ENCODE data around the gene PF4V1.

DNA sequence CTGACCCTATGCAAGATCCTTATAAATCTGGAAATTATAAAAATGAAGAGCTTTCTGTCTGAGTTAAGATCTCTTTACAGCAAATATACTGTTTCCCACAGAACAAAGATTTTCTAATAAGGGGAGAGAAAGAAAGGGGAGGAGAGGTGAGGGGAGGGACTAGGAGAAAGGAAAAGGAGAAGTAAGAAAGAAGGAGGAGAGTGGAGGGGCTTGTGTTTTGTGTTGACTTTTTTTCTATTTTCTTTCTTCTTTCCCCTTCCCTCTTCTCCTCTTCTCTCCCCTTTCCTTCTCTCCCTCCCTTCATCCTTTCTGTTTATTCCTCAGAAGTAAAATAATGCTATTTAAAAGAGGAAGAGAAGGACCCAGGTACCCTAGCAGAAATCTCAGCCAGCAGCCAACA lies 10.4 kb upstream of the PF4V1 start:
- TF ChIP-seq, protein P1, sequence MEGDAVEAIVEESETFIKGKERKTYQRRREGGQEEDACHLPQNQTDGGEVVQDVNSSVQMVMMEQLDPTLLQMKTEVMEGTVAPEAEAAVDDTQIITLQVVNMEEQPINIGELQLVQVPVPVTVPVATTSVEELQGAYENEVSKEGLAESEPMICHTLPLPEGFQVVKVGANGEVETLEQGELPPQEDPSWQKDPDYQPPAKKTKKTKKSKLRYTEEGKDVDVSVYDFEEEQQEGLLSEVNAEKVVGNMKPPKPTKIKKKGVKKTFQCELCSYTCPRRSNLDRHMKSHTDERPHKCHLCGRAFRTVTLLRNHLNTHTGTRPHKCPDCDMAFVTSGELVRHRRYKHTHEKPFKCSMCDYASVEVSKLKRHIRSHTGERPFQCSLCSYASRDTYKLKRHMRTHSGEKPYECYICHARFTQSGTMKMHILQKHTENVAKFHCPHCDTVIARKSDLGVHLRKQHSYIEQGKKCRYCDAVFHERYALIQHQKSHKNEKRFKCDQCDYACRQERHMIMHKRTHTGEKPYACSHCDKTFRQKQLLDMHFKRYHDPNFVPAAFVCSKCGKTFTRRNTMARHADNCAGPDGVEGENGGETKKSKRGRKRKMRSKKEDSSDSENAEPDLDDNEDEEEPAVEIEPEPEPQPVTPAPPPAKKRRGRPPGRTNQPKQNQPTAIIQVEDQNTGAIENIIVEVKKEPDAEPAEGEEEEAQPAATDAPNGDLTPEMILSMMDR (IDR thresholded peaks at IDR 0.05): no peak
- no peak for TF ChIP-seq POLR2A (IDR thresholded peaks at IDR 0.05)

All from right lobe of liver (tissue), 4 donors.